PFSK-1 (cell line): ENCODE results near the gene RBMS3.

ENCODE experiments used
- FOXP2 ChIP-seq: optimal IDR thresholded peaks from 2 replicates; pipeline ENCODE3; 2011; ENCODE audit warnings: borderline replicate concordance, control low read depth, inconsistent platforms; ENCODE audit not compliant: insufficient read depth; ENCODE audit errors: extremely low read length, extremely low read depth
- POLR2AphosphoS5 ChIP-seq: IDR thresholded peaks from 2 replicates; pipeline ENCODE4 v1.6.1; 2012; ENCODE audit warnings: low read depth, mild to moderate bottlenecking, control low read depth, low read length, moderate library complexity
- REST ChIP-seq, 2 experiments: IDR thresholded peaks; 2 replicates each; pipeline versions ENCODE4 v1.6.1 to v1.8.0; 2011 to 2012; ENCODE audit warnings: low read depth in 2 of 2, low read length in 2 of 2, control low read depth in 1 of 2, inconsistent platforms in 1 of 2, mild to moderate bottlenecking in 1 of 2, moderate library complexity in 1 of 2; ENCODE audit not compliant: insufficient read depth in 1 of 2
- SIN3A ChIP-seq: IDR thresholded peaks from 2 replicates; pipeline ENCODE4 v1.6.1; 2012; ENCODE audit warnings: mild to moderate bottlenecking, low read length, moderate library complexity, borderline replicate concordance; ENCODE audit not compliant: insufficient read depth
- TAF1 ChIP-seq: IDR thresholded peaks from 2 replicates; pipeline ENCODE4 v1.6.1; 2012; ENCODE audit warnings: low read length, control low read depth, borderline replicate concordance; ENCODE audit not compliant: insufficient read depth

Gene RBMS3

GRCh38 chr3:29410220-29410619 lies 129.3 kb downstream of the RBMS3 start:
- TF ChIP-seq TAF1 (no peak), POLR2AphosphoS5 (no peak), REST (IDR thresholded peaks at IDR 0.05; ENCODE audit: insufficient read depth in 1 of 2, low read depth in 2 of 2, low read length in 2 of 2) (no peak), SIN3A (no peak), FOXP2 (no peak)

- TF ChIP-seq FOXP2 (no peak), SIN3A (no peak), REST (IDR thresholded peaks at IDR 0.05; ENCODE audit: insufficient read depth in 1 of 2, low read depth in 2 of 2, low read length in 2 of 2) (no peak), TAF1 (no peak), POLR2AphosphoS5 (no peak)
Observed at GRCh38 chr3:29410660-29411405, 130.0 kb downstream of the RBMS3 start.

GRCh38 chr3:29412110-29412509 lies 131.2 kb downstream of the RBMS3 start:
- TF ChIP-seq SIN3A: no peak
- no peak for TF ChIP-seq POLR2AphosphoS5
- TF ChIP-seq FOXP2: no peak
- no peak for TF ChIP-seq TAF1
- TF ChIP-seq REST (IDR thresholded peaks at IDR 0.05; ENCODE audit: insufficient read depth in 1 of 2, low read depth in 2 of 2, low read length in 2 of 2): no peak

GRCh38 chr3:29414468-29415224 lies 133.8 kb downstream of the RBMS3 start:
- TF ChIP-seq FOXP2: no peak
- TF ChIP-seq REST (IDR thresholded peaks at IDR 0.05; ENCODE audit: insufficient read depth in 1 of 2, low read depth in 2 of 2, low read length in 2 of 2): no peak
- TF ChIP-seq POLR2AphosphoS5: no peak
- no peak for TF ChIP-seq SIN3A
- no peak for TF ChIP-seq TAF1
